ENCODE results near the gene COL24A1.
A peak's percentile ranks its signal among the peaks of the same experiment; 100 is the strongest.

The COL24A1 gene

GRCh38 chr1:86155051-86155806 lies 1.3 kb downstream of the COL24A1 start:
- DNase-seq (ENCODE audit: low spot score) (no peak), ATAC-seq (ENCODE audit: low read depth) (no peak)
- no peak overlapping the region for H3K27ac ChIP-seq (ENCODE audit: poor library complexity, severe bottlenecking)
- no peak overlapping the region for H3K4me3 ChIP-seq (ENCODE audit: severe bottlenecking)
- no peaks in the 10 kb centered on the region for H3K9me3 ChIP-seq (ENCODE audit: severe bottlenecking)
- TF ChIP-seq, protein P1, sequence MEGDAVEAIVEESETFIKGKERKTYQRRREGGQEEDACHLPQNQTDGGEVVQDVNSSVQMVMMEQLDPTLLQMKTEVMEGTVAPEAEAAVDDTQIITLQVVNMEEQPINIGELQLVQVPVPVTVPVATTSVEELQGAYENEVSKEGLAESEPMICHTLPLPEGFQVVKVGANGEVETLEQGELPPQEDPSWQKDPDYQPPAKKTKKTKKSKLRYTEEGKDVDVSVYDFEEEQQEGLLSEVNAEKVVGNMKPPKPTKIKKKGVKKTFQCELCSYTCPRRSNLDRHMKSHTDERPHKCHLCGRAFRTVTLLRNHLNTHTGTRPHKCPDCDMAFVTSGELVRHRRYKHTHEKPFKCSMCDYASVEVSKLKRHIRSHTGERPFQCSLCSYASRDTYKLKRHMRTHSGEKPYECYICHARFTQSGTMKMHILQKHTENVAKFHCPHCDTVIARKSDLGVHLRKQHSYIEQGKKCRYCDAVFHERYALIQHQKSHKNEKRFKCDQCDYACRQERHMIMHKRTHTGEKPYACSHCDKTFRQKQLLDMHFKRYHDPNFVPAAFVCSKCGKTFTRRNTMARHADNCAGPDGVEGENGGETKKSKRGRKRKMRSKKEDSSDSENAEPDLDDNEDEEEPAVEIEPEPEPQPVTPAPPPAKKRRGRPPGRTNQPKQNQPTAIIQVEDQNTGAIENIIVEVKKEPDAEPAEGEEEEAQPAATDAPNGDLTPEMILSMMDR (IDR thresholded peaks at IDR 0.05; ENCODE audit: poor library complexity, severe bottlenecking), result no peak
- H3K4me1 ChIP-seq (ENCODE audit: insufficient read depth, poor library complexity, severe bottlenecking), result peaks cover 14% of the 10 kb centered on the region
- peaks cover 19% of the 10 kb centered on the region for H3K27me3 ChIP-seq (ENCODE audit: insufficient read depth, poor library complexity, severe bottlenecking)
- no peaks in the 10 kb centered on the region for H3K36me3 ChIP-seq (ENCODE audit: low read depth)

GRCh38 chr1:86154571-86155050 lies 2.0 kb downstream of the COL24A1 start:
- peak; percentile 47 for DNase-seq (ENCODE audit: low spot score)
- no peak for ATAC-seq (ENCODE audit: low read depth)
- no peak overlapping the region for H3K4me3 ChIP-seq (ENCODE audit: severe bottlenecking)
- no peaks in the 10 kb centered on the region for H3K36me3 ChIP-seq (ENCODE audit: low read depth)
- peaks cover 14% of the 10 kb centered on the region for H3K4me1 ChIP-seq (ENCODE audit: insufficient read depth, poor library complexity, severe bottlenecking)
- no peaks in the 10 kb centered on the region for H3K9me3 ChIP-seq (ENCODE audit: severe bottlenecking)
- no peak overlapping the region for H3K27ac ChIP-seq (ENCODE audit: poor library complexity, severe bottlenecking)
- peaks cover 19% of the 10 kb centered on the region for H3K27me3 ChIP-seq (ENCODE audit: insufficient read depth, poor library complexity, severe bottlenecking)
- TF ChIP-seq, protein P1 (IDR thresholded peaks at IDR 0.05; ENCODE audit: poor library complexity, severe bottlenecking), result no peak

- no peak overlapping the region for H3K27ac ChIP-seq (ENCODE audit: poor library complexity, severe bottlenecking)
- peaks cover 18% of the 10 kb centered on the region for H3K4me1 ChIP-seq (ENCODE audit: insufficient read depth, poor library complexity, severe bottlenecking)
- no peak for ATAC-seq (ENCODE audit: low read depth)
- TF ChIP-seq, protein P1 (IDR thresholded peaks at IDR 0.05; ENCODE audit: poor library complexity, severe bottlenecking), result no peak
- no peak overlapping the region for H3K4me3 ChIP-seq (ENCODE audit: severe bottlenecking)
- peaks cover 19% of the 10 kb centered on the region for H3K27me3 ChIP-seq (ENCODE audit: insufficient read depth, poor library complexity, severe bottlenecking)
- no peaks in the 10 kb centered on the region for H3K36me3 ChIP-seq (ENCODE audit: low read depth)
- H3K9me3 ChIP-seq (ENCODE audit: severe bottlenecking), result no peaks in the 10 kb centered on the region
- no peak for DNase-seq (ENCODE audit: low spot score)
Measured at GRCh38 chr1:86153836-86154235, 2.7 kb downstream of the COL24A1 start.

DNA sequence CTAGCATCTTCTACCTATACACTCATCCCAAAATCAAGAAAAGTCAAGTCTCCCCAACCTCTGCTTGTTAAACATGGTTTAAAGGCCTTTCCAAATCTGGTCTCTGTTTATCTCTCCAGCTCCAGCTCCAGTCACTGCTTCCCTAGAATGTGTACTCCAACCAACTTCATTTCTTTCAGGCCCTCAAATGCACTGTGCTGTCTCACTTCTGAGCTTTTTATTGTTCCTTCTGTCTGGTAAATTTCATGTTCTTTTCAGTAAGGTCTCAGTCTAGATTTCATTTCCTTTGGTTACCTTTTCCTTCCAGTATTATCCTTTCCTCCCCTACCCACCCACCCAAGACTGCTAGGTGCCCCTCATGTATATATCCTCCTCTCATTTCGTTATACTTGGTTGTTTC lies 3.7 kb downstream of the COL24A1 start:
- Histone ChIP-seq H3K27me3 (ENCODE audit: insufficient read depth, poor library complexity, severe bottlenecking) (peaks cover 19% of the 10 kb centered on the region), H3K27ac (ENCODE audit: poor library complexity, severe bottlenecking) (no peak overlapping the region), H3K9me3 (ENCODE audit: severe bottlenecking) (no peaks in the 10 kb centered on the region), H3K36me3 (ENCODE audit: low read depth) (no peaks in the 10 kb centered on the region), H3K4me1 (ENCODE audit: insufficient read depth, poor library complexity, severe bottlenecking) (peaks cover 18% of the 10 kb centered on the region), H3K4me3 (ENCODE audit: severe bottlenecking) (no peak overlapping the region)
- TF ChIP-seq, protein P1 (IDR thresholded peaks at IDR 0.05; ENCODE audit: poor library complexity, severe bottlenecking), result no peak
- ATAC-seq (ENCODE audit: low read depth), result no peak
- no peak for DNase-seq (ENCODE audit: low spot score)

DNA sequence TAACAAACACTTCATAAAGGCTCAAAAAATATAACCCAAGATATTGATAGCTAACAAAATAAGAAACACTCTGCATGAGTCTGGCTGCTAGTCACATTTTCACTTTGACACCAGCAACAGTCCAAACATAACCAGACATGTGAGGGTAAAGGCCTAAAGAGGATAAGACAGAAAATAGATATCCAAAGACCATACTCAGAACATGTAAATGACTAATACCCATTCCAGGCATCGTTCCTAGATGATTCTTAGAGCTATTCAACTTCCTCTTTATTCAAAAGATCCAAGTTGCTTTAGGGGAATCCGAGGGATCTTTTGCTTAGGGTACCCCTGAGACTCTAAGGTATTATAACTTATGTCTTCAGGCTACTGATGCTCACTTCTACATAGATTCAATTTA lies 5.1 kb downstream of the COL24A1 start:
- no peaks in the 10 kb centered on the region for H3K36me3 ChIP-seq (ENCODE audit: low read depth)
- H3K9me3 ChIP-seq (ENCODE audit: severe bottlenecking), result no peaks in the 10 kb centered on the region
- peaks cover 17% of the 10 kb centered on the region for H3K27me3 ChIP-seq (ENCODE audit: insufficient read depth, poor library complexity, severe bottlenecking)
- ATAC-seq (ENCODE audit: low read depth), result peak; percentile 58
- peak overlapping the region; percentile 11 for H3K27ac ChIP-seq (ENCODE audit: poor library complexity, severe bottlenecking)
- H3K4me1 ChIP-seq (ENCODE audit: insufficient read depth, poor library complexity, severe bottlenecking), result peaks cover 18% of the 10 kb centered on the region
- TF ChIP-seq, protein P1 (IDR thresholded peaks at IDR 0.05; ENCODE audit: poor library complexity, severe bottlenecking), result no peak
- H3K4me3 ChIP-seq (ENCODE audit: severe bottlenecking), result no peak overlapping the region
- no peak for DNase-seq (ENCODE audit: low spot score)
